Femur (tissue), 1 donor: ENCODE data around the gene SCAMP1.
"Not testable (repeated sequence)": the region's sequence is repeated elsewhere in the genome, so short reads cannot be mapped to it uniquely, and the experiment has no call there.

ENCODE experiments used
- DNase-seq: peaks from one replicate; pipeline ENCODE4 v3.0.0-alpha.2; 2017

Gene SCAMP1

GRCh38 chr5:78429332-78429980 is 69.0 kb downstream of the SCAMP1 start:
- DNase-seq = no peak

- DNase-seq = no peak
Observed at GRCh38 chr5:78430866-78431265, 70.4 kb downstream of the SCAMP1 start.

- no peak for DNase-seq
Observed at GRCh38 chr5:78433972-78434371, 73.6 kb downstream of the SCAMP1 start.

- no peak for DNase-seq
Observed at GRCh38 chr5:78447775-78448424, 87.5 kb downstream of the SCAMP1 start.

- DNase-seq = no peak
Observed at GRCh38 chr5:78449103-78449502, 88.7 kb downstream of the SCAMP1 start.

- DNase-seq = not testable (repeated sequence)
Observed at GRCh38 chr5:78457507-78457906, 97.1 kb downstream of the SCAMP1 start.

- no peak for DNase-seq
Observed at GRCh38 chr5:78458843-78459242, 98.4 kb downstream of the SCAMP1 start.

- no peak for DNase-seq
Observed at GRCh38 chr5:78467140-78467539, 106.7 kb downstream of the SCAMP1 start.

GRCh38 chr5:78467752-78468357 is 107.4 kb downstream of the SCAMP1 start:
- no peak for DNase-seq

- no peak for DNase-seq
Observed at GRCh38 chr5:78471896-78472295, 111.5 kb downstream of the SCAMP1 start.

- no peak for DNase-seq
Observed at GRCh38 chr5:78472469-78473106, 112.2 kb downstream of the SCAMP1 start.

GRCh38 chr5:78473751-78474150 is 113.3 kb downstream of the SCAMP1 start:
- DNase-seq = no peak

GRCh38 chr5:78475370-78475769 is 115.0 kb downstream of the SCAMP1 start:
- DNase-seq = no peak

GRCh38 chr5:78476795-78477194 is 116.4 kb downstream of the SCAMP1 start:
- no peak for DNase-seq

- DNase-seq = no peak
Observed at GRCh38 chr5:78482948-78483347, 122.5 kb downstream of the SCAMP1 start.

- no peak for DNase-seq
Observed at GRCh38 chr5:78483809-78484521, 123.5 kb downstream of the SCAMP1 start.

- DNase-seq = no peak
Observed at GRCh38 chr5:78486218-78486617, 125.8 kb downstream of the SCAMP1 start.

GRCh38 chr5:78487846-78488245 is 127.4 kb downstream of the SCAMP1 start:
- DNase-seq = no peak

GRCh38 chr5:78490709-78491485 is 130.5 kb downstream of the SCAMP1 start:
- no peak for DNase-seq

- DNase-seq = no peak
Observed at GRCh38 chr5:78492224-78492623, 131.8 kb downstream of the SCAMP1 start.

- DNase-seq = no peak
Observed at GRCh38 chr5:78492650-78493049, 132.2 kb downstream of the SCAMP1 start.

GRCh38 chr5:78495800-78496199 is 135.4 kb downstream of the SCAMP1 start:
- no peak for DNase-seq
